Keratinocyte (primary cell): ENCODE results near the gene PDE12.

Experiments
- EZH2 ChIP-seq: IDR thresholded peaks from one replicate; pipeline ENCODE4 v1.6.1; 2012; ENCODE audit warnings: inconsistent platforms, mild to moderate bottlenecking, low read length, moderate library complexity
- TF ChIP-seq, protein P1 (sequence below), 3 experiments: IDR thresholded peaks in 1 of 3; conservative IDR thresholded peaks in 1 of 3; optimal IDR thresholded peaks in 1 of 3; 2 replicates in 2 of 3; 3 replicates in 1 of 3; pipeline versions ENCODE3 to v1.5.1; 2011; ENCODE audit warnings: low read length in 3 of 3, mild to moderate bottlenecking in 3 of 3, moderate library complexity in 2 of 3, control low read depth in 1 of 3, inconsistent platforms in 1 of 3; ENCODE audit not compliant: insufficient read depth in 2 of 3; ENCODE audit errors: extremely low read depth in 1 of 3

- TF ChIP-seq, protein P1, sequence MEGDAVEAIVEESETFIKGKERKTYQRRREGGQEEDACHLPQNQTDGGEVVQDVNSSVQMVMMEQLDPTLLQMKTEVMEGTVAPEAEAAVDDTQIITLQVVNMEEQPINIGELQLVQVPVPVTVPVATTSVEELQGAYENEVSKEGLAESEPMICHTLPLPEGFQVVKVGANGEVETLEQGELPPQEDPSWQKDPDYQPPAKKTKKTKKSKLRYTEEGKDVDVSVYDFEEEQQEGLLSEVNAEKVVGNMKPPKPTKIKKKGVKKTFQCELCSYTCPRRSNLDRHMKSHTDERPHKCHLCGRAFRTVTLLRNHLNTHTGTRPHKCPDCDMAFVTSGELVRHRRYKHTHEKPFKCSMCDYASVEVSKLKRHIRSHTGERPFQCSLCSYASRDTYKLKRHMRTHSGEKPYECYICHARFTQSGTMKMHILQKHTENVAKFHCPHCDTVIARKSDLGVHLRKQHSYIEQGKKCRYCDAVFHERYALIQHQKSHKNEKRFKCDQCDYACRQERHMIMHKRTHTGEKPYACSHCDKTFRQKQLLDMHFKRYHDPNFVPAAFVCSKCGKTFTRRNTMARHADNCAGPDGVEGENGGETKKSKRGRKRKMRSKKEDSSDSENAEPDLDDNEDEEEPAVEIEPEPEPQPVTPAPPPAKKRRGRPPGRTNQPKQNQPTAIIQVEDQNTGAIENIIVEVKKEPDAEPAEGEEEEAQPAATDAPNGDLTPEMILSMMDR (optimal IDR thresholded peaks at IDR 0.05 in 1 of 3, IDR thresholded peaks at IDR 0.05 in 1 of 3, conservative IDR thresholded peaks at IDR 0.05 in 1 of 3; ENCODE audit: extremely low read depth in 1 of 3, insufficient read depth in 2 of 3, low read length in 3 of 3) = no peak
- TF ChIP-seq EZH2 = no peak
These were observed 43.9 kb upstream of the PDE12 start for GRCh38 chr3:57512166-57512565.
